Measurements from ENCODE around the gene PCTP.

The PCTP gene

DNA sequence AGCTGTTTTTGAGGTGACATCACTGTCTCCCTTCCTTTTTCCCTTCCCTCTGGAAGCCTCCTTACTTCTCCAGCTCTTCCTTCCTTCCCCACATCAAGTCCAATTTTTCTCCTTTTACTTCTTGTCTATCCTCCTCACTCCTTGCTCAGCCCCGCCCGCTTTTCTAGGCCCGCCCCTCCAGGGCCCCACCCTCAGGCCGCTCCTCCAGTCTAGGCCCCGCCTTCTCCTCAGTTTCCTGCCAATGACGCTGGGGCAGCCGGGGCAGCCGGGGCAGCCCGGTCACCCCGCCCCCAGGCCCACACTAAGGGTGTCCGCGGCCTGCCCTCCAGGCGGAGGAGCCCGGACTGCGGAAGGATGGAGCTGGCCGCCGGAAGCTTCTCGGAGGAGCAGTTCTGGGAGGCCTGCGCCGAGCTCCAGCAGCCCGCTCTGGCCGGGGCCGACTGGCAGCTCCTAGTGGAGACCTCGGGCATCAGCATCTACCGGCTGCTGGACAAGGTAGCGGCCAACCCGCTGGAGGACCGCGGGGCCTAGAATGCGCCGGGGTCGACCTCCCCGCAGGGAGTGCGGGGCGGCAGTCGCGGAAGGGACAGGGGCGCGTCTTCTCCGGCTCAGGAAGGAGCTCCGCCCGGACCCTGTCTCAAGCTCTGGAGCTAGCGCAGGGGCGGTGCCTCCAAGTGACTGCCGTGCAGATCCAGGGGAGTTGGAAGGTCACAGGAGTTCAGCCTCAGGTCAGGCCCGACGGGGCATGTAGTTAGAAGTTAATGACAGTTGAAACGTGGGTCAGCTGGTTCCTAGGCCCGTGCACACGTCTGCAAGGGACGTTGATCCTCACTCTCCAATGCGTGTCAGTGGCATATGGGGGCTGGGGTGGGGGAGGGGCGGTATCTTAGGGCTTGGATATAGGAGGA, at the start of gene PCTP:
PCTP (plus strand) TSS at position 302 of the 908 bp plus-strand sequence; CDS start at position 355, 53 bp downstream.
- no peak for DNase-seq

DNA sequence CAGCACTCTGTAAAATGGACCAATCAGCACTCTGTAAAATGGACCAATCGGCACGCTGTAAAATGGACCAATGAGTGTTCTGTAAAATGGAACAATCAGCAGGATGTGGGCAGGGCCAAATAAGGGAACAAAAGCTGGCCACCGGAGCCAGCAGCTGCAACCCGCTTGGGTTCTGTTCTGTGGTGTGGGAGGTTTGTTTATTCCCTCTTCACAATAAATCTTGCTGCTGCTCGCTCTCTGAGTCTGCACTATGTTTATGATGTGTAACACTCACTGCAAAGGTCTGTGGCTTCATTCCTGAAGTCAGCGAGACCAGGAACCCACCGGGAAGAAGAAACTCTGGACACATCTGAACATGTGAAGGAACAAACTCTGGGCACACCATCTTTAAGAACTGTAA, 48.7 kb upstream of the PCTP start:
- DNase-seq = no peak

DNA sequence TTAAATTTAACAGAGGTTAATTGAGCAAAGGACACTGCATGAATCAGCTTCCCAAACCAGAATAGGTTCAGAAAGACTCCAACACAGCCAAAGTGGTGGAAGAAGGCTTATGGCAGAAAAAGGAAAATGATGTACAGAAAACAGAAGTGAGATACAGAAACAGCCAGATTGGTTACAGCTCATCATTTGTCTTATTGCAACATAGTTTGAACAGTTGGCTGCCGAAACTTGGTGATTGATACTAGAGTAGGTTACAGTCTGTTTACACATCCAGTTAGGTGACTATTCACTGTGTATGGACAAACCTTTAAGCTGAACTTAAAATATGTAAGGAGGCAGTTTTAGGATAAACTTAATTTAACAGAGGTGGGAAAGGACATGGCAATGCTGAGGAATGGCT, 46.5 kb upstream of the PCTP start:
- DNase-seq = no peak

DNA sequence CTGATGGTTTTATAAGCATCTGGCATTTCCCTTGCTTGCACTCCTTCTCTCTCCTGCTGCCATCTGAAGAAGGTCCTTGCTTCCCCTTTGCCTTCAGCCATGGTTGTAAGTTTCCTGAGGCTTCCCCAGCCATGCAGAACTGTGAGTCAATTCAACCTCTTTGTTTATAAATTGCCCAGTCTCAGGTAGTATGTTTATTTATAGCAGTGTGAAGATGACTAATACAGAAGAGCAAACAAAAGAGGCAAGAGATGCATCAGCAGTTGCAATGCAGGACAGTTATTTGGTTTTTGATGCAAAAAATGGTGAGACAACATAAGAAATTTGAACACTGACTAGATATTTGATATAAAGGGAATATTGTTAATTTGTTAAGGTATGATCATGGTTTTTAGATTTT, 45.0 kb upstream of the PCTP start:
- DNase-seq = no peak

DNA sequence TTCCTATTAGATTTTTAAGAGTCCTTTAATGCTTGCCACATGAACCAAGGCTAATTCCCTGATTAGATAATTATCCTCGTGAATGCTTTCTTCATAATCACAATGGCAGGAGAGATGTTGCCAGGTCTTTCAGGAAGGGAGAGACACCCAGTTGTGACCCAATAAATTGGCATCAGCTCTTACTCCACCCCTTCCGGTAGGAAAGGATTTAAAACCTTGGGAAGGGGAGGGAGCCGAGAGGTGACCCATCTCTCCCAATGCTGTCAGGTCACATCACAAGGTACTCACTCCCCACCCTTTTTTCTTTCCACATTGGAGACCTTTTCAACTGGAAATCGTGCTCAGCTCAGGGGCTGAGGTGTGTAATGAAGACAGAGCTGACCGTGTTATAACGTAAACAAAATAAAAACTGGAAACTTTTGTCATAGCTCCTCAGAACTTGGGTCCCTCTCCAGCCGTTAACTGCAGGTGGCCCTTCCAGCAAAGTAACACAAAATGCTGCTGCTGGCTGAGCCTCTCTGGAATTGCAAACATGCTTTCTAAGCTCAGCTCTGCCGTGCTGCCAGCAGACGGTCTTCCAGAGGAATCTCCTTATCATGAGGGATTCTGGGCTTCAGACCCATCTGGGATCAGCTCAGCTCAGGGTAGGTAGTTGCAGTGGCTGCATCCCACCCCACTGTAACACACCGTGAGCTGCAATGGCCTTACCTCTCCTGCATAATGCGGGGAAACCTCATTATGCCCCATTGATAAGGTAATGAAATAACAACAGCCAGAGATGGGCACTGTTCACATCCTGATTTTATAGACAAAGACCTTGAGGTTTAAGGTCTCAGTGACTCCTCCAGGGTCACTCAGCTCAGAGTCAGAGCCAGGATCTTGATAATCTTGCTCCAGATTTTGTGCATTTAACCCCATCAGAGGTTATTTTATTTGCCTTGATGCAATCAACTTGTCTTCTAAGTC, 43.8 kb upstream of the PCTP start:
- DNase-seq = no peak

DNA sequence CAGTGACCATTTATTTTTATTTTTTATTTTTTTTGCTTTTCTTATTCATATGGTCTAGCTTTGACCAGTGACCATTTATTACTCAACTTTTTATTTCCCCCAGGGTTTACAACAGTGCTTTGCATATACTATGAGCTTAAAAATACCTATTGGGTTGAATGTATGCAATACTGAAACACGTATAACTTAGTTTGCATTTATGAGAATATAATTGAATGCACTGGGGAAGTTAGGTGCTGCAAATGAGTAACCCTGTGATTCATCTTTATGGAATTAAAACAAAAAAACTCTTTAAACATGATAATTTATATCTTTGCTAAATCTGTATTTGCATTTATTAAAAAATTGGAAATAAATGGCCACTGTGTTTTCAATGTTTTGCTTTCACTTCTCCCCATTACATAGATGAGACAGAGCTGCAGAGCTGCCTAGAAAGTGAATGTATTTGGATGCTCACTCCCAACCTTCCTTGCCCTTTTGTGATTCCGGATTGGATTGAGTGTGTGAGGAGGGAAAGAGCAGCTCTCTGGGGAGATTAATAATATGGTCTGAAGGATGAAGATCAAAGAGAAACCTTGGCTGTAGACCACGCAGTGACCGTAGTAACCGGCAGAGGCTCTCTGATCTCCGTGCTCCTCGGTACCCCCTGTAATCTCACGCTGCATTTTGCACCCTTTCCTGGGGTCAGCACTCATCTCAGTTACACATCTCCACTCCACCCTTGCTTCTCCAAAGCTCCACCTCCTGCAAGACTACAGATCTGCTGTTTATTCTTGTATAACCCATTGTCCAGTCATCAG, 42.5 kb upstream of the PCTP start:
- DNase-seq = no peak

DNA sequence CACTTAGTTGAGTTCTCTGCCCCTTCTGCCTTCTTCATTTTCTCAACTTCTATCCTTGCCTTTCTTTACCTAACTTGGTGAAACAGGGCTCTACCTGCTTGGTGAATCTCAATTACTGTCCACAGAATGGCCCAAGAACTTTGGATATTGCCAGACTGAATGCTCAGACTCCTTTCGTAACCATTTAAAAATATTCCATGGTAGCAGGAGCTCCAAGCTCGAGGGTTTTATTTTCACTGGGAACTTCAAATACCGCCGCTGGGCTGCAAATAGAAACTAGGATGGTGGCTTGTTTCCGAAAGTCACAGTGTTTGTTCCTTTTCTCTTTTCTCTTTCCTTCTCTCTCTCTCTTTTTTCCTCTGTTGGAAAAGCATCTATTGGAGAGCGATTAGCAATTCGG, 41.4 kb upstream of the PCTP start:
- DNase-seq = no peak

DNA sequence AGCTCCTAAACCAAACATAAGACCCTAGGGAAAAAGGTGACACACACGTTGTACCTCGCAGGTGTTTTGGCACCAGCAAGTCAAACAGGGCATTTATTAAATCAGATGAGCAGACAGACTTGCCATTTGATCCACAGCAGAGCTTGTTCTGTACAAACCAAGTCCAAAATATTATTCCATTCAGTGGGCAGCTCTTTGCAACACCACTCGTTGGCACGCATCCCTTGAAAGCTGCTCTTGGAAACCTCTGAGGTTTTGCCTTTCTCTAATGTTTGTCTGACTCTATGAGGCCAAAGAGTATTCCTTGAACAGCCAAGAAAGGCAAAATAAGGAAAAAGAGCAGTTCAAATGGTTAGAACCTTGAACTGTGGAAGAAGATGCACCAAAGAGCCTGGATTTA, 40.9 kb upstream of the PCTP start:
- no peak for DNase-seq

DNA sequence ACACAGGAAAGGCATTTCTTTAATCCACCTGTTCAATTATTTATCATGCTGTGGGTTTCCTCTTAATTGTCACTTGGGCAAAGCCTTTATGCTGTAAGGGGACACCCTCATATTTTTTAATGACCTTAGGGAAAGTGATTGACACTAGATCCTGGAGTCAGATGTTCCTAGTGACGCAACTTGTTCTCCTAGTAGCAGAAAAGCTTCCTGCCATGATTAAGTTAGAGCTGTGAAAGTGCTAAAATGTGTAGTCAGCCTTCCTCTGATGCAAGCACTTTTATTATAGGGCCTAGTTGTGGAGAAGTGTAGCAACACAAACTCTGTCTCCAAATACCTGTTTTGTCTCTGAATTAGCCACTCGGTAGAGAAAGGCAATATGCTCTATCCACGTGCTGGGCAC, 40.4 kb upstream of the PCTP start:
- DNase-seq = no peak

DNA sequence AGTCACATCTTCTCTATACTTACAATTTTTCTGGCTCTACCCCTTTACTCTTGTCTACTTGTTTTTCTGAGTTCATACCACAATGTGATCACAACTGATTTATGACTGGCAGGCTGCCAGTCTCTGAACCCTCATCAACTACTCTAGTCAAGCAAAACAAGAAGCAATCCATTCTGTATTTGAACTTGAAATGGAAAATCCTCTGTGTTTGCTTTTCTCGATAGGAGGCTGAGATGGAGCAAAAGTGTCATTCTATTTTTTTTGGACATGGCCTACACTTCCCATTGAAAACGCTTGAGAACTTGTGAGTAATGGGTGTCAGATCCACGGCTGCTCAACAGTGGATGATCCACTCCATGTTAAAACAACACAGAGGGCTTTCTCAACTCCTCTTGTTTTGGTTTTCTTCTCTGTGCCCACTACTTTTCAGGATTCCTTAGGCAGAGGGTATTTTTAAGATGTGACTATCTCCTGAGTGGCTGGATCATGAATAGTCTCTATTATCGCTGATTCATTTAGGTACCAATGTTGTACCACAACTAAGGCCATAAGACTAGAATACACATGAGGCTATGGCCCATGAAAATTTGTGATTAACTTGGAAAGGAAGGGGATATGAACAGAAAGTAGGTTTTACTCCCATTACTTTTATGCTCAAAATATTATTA, 39.9 kb upstream of the PCTP start:
- no peak for DNase-seq

DNA sequence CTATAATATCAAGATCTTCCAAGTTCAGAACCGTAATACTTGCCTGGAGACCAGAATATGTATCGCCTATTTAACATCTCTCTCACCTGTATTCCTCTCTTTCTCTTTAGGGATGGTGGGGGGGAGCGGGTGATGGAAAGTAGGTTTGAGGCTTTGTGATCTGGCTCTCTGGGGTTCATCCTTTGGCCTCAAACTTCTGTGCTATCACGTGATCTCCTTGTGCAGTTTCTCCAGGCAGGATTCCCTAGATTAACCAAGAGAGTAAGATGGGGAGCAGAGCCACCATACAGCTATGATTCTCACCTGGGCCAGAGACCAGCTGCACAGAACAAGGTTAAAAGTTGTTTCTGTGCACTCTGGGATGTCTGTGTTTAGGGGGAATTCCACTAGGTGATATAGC, 33.4 kb upstream of the PCTP start:
- DNase-seq = no peak

DNA sequence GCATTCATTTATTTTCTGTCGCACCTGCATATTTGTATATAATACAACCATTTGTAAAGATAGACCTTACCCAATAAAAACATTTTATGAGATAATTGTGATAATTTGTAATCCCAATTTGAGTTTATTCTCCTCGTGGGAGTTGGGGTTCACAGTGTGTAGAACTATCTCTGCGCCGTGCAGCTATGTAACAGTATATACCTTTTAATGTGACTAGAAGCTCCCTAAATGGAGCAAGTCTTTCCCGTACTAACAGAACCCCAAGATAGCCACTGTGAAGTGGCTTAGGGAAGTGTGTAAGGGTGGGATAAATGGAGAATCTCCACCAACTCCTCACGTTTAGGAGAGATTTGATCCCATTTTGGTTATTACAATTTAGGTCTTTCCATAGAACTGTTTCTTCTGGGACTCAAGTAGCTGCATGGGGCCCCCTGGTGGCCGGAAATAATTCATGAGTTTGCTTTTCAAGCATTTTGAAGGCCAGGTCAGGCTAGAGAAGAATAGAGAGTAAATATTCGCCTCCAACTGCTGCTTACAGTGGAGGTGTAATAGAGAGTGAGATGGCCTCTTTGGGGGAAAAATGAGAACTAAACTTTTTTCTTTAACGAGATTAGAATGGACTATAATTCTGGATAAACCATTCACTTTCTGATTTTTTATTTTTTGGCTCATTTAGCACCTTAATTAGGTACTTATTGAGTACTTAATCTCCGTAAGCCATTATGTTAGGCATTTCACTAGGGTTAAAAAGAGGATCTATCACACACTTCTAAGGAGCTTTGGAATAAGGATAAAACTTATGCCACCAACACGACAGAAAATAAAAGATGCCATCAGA, 32.7 kb upstream of the PCTP start:
- DNase-seq = no peak

DNA sequence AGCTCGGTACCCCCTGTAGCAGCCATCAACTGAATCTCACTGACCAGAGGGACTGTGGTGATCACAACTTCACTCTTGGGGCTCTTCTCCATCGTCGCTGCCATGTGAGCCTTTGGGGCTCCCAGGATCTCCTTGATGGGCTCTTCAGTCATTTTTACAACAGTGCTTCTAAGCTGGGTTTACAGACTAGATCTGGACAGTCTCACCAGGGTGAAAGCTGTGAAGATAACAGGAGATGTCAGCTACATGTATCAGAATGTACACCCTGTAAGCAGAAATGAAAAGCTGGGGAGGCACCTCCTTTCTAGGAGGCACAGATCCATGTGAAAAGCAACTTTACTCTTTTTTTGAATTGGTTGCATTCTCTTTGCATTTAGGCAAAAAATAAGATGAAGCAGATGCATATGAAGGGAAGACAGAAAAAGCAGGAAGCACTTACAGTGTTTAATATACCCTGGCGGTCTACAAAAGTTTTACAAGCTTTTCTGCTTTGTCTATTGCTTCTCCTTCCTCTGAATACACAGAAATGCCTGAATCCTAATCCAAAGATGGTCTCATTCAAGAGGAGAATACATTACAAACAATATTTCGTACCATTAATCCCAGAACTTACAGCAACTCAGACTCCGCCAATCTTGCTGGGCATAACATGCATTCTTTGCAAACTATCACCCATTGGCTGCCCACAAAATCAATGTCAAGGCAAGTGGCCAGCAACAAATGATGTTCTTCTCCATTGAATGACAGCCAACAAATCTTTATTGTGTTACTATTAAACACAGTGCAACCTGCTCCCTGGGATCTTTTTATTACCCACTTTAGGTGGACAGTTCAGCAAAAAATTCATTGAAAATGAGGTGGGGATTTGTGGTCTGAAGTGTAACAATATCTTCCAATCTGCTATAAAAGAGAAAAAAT, 29.7 kb upstream of the PCTP start:
- no peak for DNase-seq

DNA sequence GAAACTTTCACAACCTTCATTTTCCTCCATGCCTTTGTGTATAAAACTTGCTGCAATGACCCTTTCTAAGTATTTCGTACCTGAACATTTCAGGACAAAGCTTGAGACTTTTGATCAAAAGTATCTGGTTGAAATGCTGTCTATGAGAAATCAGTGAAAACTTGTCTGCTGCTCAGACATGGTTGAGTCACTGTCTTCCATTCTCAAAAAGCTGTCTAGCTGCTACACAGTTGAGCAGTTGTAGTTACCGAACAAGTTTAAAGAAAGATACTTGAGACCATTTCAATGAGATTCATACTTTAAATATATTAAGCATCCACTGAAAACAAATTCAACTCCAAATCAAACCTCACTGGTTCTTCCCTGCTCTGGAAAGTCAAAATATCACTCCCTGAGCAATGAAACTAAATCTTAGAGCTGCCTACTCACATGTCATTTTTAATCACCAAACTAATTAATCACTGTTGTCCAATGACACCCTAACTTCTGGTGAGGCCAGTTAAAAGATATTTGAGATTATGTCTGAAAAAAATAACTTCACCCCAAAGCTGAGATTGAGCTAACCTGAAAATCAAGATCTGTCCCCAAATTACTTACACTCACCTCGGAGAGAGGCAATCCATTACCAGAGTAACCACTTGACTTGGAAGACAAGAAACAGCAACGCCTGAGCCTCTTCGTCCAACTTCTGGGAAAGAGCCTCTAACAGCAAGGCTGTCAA, 28.7 kb upstream of the PCTP start:
- DNase-seq = no peak

DNA sequence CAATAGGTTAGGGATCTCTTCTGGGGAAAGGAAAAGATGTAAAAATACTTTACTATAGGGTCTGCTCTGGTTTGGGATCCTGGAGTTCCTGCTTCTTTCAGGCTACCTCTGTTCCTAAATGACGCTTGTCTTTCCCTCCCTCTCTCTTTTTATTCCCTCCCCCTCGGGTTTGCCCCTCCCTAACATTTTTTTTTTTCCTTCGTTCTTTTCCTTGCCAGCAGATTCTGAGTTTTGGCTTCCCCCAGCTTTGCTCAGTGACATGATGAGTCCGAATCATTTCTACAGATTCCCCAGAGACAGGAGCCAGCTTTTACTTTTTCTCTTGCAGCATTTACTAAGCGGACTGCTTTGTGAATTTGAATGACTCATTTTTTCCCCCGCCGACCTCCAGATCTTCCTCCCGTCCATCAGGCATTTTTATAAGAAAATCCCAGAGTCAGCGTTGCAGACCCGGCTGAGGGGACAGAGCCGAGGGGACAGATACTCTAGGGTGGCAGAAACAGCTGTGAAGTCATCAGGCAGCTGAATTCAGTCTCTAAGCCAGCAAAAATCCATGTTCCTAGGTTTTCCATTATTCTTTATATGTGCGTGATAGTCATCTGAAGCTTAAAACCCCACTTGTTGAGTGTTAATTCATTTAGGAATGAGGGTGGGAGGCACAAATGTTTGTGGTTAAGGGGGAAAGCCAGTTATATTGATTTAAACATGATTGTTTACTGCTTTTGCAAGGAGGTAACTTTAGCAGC, 27.9 kb upstream of the PCTP start, which contains the start of gene TMEM100:
TMEM100 (minus strand) TSS at position 123 of the 746 bp plus-strand sequence. CDS start 1,794 bp downstream, outside the sequence.
- no peak for DNase-seq

DNA sequence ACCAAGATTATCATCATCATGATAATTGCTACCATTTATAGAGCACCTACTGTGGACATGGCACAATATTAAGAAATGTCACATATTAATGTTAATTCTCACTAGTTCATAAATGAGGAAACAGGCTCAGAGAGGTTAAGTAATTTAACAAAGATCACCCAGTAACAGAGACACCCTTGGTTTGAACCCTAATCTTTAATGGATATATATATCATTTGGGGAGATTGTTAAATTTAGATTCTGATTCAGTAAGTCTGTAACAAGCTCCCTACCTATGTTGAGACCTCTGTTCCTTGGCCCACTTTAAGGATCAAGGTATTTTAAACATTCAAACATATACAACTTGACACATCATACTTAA, 27.4 kb upstream of the PCTP start:
- no peak for DNase-seq

DNA sequence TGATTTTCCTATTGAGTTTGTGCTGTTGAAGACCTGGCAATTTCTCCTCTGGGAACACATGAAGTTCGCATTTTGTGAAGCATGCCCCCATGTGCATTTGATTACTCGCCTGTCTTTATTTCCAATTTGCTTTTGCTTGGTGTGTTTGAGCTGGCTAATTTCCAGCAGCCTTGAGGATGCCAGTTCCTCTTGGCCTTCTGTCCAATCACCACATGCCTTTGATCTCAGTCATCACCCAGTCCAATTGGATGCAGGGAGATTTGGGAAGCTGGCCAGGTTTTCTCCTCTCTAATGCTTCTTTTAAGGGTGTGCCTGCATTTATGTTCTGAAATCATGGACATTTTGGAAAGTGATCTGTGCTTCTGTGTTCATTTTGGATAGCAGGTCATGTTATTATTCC, 24.4 kb upstream of the PCTP start:
- no peak for DNase-seq

DNA sequence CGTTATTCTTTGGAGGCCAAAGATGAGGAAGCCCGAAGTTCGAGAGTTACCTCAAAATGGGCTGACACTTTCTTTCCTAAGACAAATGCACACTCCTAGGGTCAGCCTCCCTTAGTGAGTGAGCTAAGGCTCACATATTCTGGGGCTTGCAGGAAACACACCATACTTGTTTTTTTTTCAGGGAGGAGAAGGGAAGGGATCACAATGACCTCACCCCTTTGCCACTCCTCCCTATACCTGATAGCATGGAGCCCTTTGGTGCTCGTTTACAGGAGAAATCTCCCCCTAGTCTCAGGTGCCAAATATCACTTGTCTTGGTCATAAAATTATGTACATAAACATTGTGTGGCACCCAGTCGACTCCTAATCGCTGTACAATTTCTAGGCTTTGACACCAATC, 23.6 kb upstream of the PCTP start:
- no peak for DNase-seq

DNA sequence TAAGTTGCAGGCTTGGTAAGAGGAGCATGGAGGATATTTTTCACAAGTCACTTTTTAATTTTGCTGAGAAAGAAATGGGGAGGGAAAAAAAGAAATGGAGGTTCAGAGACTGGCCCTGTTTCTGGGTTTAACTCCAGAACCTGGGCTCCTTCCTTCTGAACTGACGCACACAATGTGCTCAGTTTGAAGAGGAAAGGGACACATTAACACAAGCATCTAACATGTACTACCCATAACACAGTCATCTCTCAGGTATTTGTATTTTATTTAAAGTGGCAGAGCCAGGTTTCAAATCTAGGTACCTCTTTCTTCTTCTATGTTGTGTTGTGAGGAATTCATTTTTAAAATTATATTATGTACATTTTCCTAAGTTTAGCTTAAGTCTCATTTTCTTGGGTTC, 22.9 kb upstream of the PCTP start:
- DNase-seq = no peak
